Right kidney (tissue), 1 donor: ENCODE results near the gene DDX6.
A peak's percentile ranks its signal among the peaks of the same experiment; 100 is the strongest.
"Not testable (repeated sequence)": the region's sequence is repeated elsewhere in the genome, so short reads cannot be mapped to it uniquely, and the experiment has no call there.

ENCODE experiments used
- DNase-seq: peaks from one replicate; pipeline ENCODE4 v3.0.0-alpha.2; 2016

Gene DDX6

GRCh38 chr11:118792570-118793124, 1.7 kb upstream of the DDX6 start:
- DNase-seq, result peak; percentile 69

- DNase-seq, result no peak
Observed at GRCh38 chr11:118791961-118792569, 1.1 kb upstream of the DDX6 start.

GRCh38 chr11:118790357-118791110, 430 bp downstream of the DDX6 start:
- peak; percentile 97 for DNase-seq

- peak; percentile 63 for DNase-seq
Observed at GRCh38 chr11:118789501-118790356, 1.2 kb downstream of the DDX6 start.

- DNase-seq, result no peak
Observed at GRCh38 chr11:118786657-118787056, 4.3 kb downstream of the DDX6 start.

- no peak for DNase-seq
Observed at GRCh38 chr11:118785362-118785761, 5.6 kb downstream of the DDX6 start.

GRCh38 chr11:118783724-118784495, 7.1 kb downstream of the DDX6 start:
- DNase-seq, result no peak

- DNase-seq, result not testable (repeated sequence)
Observed at GRCh38 chr11:118783324-118783723, 7.6 kb downstream of the DDX6 start.

GRCh38 chr11:118778898-118779297, 12.1 kb downstream of the DDX6 start:
- DNase-seq, result no peak

- no peak for DNase-seq
Observed at GRCh38 chr11:118774032-118774431, 16.9 kb downstream of the DDX6 start.

GRCh38 chr11:118771547-118772288, 19.2 kb downstream of the DDX6 start:
- no peak for DNase-seq

GRCh38 chr11:118768690-118769089, 22.3 kb downstream of the DDX6 start:
- DNase-seq, result no peak

GRCh38 chr11:118766035-118766434, 24.9 kb downstream of the DDX6 start:
- DNase-seq, result no peak

- DNase-seq, result not testable (repeated sequence)
Observed at GRCh38 chr11:118765095-118765691, 25.8 kb downstream of the DDX6 start.

- DNase-seq, result no peak
Observed at GRCh38 chr11:118763041-118763440, 27.9 kb downstream of the DDX6 start.

- DNase-seq, result not testable (repeated sequence)
Observed at GRCh38 chr11:118761981-118762380, 29.0 kb downstream of the DDX6 start.

GRCh38 chr11:118757876-118758399, 33.0 kb downstream of the DDX6 start:
- no peak for DNase-seq

- DNase-seq, result no peak
Observed at GRCh38 chr11:118752654-118753053, 38.3 kb downstream of the DDX6 start.

GRCh38 chr11:118749429-118749828, 41.5 kb downstream of the DDX6 start:
- no peak for DNase-seq

- no peak for DNase-seq
Observed at GRCh38 chr11:118748056-118748455, 42.9 kb downstream of the DDX6 start.
